GM12875 (cell line): ENCODE results near the gene SNX4.
"Not testable (repeated sequence)": the region's sequence is repeated elsewhere in the genome, so short reads cannot be mapped to it uniquely, and the experiment has no call there.

Experiments
- H3K4me3 ChIP-seq: one replicate; pipeline ENCODE4 v1.5.1; 2011; ENCODE audit warnings: low read depth, low read length, control low read depth
- CTCF ChIP-seq: IDR thresholded peaks from 2 replicates; pipeline ENCODE4 v1.5.1; 2011; ENCODE audit warnings: low read depth, mild to moderate bottlenecking, control low read depth, inconsistent platforms, low read length, moderate library complexity, borderline replicate concordance; ENCODE audit not compliant: insufficient read depth

Gene SNX4

GRCh38 chr3:125406070-125406469, 113.9 kb downstream of the SNX4 start:
- no peak overlapping the region for H3K4me3 ChIP-seq
- no peak for TF ChIP-seq CTCF

GRCh38 chr3:125405515-125405914, 114.5 kb downstream of the SNX4 start:
- not testable (repeated sequence) for H3K4me3 ChIP-seq

- TF ChIP-seq CTCF = no peak
- no peak overlapping the region for H3K4me3 ChIP-seq
These were observed 116.2 kb downstream of the SNX4 start for GRCh38 chr3:125403789-125404188.

GRCh38 chr3:125402639-125403038, 117.4 kb downstream of the SNX4 start:
- TF ChIP-seq CTCF = no peak

GRCh38 chr3:125401402-125401801, 118.6 kb downstream of the SNX4 start:
- no peak overlapping the region for H3K4me3 ChIP-seq
- no peak for TF ChIP-seq CTCF

More at GRCh38 chr3:125402639-125403038, 117.4 kb downstream of the SNX4 start:
- H3K4me3 ChIP-seq = no peak overlapping the region

GRCh38 chr3:125398952-125399351, 121.0 kb downstream of the SNX4 start:
- H3K4me3 ChIP-seq = no peak overlapping the region
- peak; percentile 14; the same call in 1 of the 2 replicates for TF ChIP-seq CTCF
